Activated CD4-positive, alpha-beta T cell treated with anti-CD3 and anti-CD28 coated beads, Interleukin-2, amount 50 U/mL, for 1 hour (primary cell): ENCODE results near the gene SMYD5.
"Not testable (repeated sequence)": the region's sequence is repeated elsewhere in the genome, so short reads cannot be mapped to it uniquely, and the experiment has no call there.

Source experiments
- DNase-seq: peaks from one replicate; pipeline ENCODE4 v3.0.0-alpha.2; 2020

SMYD5 gene

DNA sequence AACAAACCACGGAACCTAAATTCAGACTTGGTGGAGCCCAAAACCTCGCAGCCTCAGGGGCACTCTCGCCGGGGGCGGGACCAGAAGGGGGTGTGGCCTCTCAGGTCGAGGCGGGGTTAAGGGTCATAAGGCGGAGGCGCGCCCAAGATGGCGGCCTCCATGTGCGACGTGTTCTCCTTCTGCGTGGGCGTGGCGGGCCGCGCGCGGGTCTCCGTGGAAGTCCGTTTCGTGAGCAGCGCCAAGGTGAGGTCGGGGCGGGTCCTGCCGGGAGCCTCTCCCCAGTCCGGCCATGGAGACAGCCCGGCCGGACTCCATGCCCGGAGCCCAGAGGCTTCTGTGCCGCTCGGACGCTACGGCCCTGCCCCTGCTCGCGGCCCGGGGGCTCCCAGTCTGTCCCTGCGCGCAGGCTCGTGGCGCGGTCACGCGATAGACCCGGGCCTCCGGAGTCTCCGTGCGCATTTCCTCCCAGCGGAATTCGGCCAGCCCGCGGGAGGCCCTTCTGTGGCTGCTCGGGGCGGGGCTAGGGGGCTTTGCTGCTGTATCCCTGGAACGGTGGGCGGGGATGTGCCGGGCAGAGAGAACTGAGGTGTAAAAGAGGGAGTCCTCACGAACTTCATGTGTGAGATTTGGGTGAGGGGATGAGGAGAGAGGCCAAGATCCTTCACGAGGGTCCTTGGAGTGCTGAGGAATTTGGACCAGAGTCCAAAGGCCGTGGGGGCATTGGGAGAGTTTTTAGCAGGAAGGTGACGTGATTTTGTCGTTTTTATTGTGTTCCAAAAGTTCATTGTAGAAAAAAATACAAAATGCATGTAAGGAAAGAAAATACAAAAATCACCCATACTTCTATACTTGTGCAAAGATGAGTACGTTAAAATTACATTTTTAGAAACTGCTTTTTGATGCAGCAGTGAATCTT, at the start of gene SMYD5:
Gene SMYD5 (plus strand): TSS at position 126 of the 916 bp plus-strand sequence. CDS start 22 bp downstream, at position 148.
- DNase-seq: peak; percentile 90

DNA sequence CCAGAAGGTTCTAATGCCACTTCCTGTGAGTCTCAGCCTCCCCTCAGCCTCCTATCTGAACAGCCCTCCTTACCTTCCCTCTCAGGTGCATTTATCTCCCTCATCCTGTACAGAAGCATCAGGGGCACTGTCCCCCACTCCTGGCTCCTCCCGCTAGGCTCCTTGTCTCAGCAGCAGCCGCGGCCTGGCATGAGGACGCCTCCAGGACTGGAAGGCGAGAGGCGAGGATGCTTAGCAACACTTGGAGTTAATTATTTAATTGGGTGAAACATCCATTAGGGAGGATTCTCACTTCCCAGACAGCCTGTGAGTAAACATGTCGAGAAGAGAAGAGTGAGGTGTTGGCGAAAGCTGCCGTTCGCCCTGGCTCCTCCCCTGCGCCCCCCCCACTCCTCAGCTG, 48.1 kb upstream of the SMYD5 start:
- not testable (repeated sequence) for DNase-seq

DNA sequence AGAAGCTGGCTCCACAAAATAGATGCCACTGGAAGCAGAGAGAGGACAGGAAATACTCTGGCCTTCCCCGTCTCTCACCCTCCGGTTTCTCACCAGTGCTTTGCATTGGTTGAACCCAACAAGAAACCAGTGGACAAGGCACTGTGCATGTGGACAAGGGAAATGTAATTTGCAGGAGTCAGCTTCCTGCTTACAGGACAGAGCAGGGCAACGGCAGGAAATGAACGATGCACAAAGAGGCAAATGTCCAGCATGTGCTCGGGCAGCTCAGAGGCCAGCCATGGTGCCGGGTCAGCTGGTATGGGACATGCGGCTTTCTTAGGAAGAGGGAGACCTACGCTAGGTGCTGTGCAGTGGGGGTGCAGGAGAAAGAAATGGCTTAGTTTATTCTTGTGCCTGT, 47.2 kb upstream of the SMYD5 start:
- not testable (repeated sequence) for DNase-seq

- DNase-seq: not testable (repeated sequence)
Observed at GRCh38 chr2:73168348-73168747, 45.7 kb upstream of the SMYD5 start.

GRCh38 chr2:73170341-73170740, 43.7 kb upstream of the SMYD5 start:
- not testable (repeated sequence) for DNase-seq

DNA sequence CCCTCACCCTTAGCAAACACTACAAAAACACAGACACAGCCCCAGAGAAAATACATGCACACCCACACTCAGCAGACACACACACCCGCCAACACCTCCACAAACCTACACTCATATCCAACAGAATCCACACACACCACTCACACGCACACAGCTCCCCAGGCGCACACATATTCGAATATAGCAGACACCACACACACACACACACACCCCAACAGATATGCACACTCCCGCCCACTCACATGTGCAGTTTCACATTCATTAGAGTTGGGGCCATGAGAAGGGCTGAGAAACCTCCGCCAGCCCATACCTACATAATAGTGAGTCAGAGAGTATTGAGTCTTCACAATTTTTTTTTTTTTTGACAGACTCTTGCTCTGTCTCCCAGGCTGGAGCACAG, 41.1 kb upstream of the SMYD5 start:
- no peak for DNase-seq

- DNase-seq: no peak
Observed at GRCh38 chr2:73173781-73174180, 40.3 kb upstream of the SMYD5 start.

- DNase-seq: no peak
Observed at GRCh38 chr2:73174244-73174643, 39.8 kb upstream of the SMYD5 start.

DNA sequence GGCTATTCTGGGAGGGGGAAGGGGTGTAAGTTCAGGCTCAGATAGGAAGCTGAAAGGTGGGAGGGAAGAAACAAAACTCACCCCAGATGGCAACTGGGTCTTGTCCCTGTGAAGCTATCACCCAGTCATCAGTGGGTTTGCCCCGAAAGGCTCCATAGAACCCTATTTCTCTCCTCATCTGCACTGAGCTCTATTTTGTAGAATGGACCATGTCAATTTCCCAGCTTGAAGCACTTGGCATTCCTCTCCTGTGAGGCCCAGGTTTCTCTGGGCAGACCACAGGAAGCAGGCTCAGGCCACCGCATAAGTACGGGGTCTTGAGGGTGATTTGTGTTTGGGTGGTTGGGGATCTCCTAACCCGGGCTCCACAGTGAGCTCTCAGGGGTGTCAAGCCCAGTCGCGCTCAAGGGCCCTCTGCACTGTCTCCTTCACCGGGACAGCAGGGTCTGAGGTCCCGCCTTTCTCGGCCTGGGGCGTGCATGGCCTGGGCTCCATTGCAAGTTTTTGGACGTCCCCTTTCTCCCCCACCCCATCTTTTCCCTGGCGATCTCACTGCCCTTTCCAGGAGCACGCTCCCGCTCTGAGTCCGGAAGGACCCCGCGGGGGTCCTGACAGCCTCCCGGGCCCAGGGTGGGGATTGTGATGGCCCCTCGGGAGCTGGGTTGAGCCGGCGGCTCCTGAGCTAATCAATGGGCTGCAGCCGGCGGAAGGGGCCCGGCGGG, 38.9 kb upstream of the SMYD5 start:
- DNase-seq: no peak

GRCh38 chr2:73175663-73176204, 38.3 kb upstream of the SMYD5 start:
- peak; percentile 69 for DNase-seq

DNA sequence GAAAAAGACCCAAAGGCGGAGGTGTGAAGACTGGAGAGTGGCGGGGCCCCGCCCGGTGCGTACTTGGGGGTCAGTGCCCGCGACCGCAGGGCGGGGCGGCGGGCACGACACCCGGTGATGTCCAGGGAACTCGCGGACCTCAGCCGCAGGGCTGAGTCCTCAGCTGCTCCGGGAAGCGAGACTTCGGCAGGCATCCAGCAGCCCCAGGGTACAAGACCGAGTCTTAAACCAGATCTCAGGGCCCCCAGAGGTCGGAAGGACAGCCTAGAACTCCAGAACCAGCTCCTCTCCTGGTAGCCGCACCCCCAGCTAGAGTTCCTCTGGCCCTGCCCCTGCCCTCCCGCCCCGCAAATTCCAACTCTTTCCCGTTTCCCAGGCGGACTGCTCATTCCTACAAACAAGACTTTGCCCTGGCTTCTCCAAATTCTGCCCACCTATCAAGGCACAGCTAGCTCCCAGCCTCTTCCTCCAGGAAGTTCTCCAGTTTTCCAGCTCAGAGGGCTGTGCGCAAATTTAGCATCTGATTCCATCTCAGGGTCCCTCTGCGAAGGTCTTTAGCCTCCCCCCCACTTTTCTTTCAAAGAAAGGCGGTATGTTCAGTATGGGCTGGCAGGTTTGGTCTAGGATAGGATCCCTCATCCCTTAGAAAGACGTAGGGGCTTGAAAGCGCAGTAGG, 37.7 kb upstream of the SMYD5 start:
- no peak for DNase-seq

DNA sequence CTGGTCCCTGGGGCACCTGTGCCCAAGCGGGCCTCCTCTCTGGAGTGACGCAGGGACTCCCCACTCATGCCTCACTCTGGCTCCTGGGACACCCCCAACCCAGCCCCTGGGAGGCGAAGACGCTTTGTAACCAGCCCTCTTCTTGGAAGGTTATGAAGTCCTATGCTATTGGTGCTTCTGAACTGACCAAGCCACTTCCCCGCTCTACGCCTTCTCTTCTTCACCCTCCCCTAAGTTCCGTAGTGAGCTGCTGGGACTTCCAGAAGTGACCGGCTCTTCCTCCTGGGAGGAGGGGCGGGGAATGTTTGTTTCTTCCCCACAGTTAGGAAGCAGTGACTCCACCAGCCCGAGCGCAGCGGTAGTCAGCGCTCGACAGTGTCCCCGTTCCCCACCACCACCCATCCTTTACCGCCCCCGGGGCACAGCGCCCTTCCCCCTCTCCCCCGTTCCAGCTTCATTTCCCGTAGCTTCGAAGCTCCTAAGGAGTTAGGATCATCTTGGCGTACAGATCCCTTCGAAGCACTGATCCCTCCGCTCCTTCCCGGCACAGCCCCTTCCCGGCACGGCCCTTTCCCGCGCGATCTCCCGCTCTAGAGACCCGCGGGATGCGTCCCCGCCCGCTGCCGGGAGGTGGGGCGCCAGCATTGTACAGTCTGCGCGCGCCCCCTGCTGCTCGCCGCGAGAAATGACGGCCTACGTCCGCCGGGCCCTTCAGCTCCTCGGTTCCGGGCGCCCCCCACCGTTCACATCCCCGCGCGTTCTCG, 37.0 kb upstream of the SMYD5 start:
- DNase-seq: peak; percentile 90

GRCh38 chr2:73177645-73178255, 36.3 kb upstream of the SMYD5 start:
- no peak for DNase-seq

GRCh38 chr2:73185965-73186364, 28.1 kb upstream of the SMYD5 start:
- DNase-seq: no peak

GRCh38 chr2:73187549-73187948, 26.5 kb upstream of the SMYD5 start:
- no peak for DNase-seq

DNA sequence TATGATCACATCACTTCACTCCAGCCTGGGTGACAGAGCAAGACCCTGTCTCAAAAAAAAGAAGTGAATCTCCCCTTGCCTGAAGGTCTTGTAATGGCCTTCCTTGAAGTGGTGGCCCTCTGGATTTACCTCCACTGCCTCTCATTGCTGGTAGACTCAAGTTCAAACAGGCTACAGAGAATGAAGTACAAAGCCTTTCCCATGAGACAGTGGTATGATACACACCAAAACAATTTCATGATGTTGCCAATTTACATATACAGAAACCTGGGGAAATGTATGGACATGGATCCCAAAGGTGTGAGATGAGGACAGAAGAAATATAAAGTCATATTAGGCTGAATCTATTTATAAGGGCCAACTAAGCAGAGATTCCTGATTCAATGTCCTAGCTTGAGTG, 16.5 kb upstream of the SMYD5 start:
- no peak for DNase-seq

- DNase-seq: not testable (repeated sequence)
Observed at GRCh38 chr2:73200281-73200680, 13.8 kb upstream of the SMYD5 start.

GRCh38 chr2:73202156-73203054, 11.6 kb upstream of the SMYD5 start, which contains the start of gene NOTO:
NOTO (plus strand) TSS chr2:73202574; CDS start chr2:73202667, 93 bp downstream.
- no peak for DNase-seq

DNA sequence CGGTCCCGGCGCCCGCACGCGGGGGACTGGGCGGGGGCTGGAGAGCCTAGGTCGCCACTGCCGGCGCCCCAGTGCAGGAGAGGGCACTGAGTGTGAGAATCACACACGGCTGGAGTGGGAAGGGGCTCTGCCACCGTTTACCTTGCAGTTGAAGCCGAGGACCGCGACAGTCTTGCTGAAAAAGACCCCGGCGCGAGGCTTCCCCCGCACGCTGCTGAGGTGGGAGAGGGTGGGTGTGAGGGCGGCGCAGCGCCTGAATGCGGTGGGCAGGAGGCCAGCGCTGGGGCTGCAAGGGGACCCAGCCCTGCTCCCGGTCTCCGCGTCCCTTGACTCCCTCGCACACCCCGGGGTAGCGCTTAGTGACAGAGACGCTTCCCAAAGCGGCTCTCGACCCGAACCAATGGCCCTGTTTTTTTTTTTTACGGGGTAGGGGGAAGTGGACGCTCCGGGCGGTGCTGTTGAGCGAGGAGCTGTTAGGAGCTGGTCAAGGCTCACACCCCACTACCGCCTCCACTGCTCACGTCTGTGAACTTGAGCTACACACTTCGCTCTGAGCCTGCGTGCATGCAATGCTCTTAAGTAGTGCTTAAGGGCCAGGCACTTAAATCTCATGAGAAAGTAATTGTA, 10.9 kb upstream of the SMYD5 start:
- no peak for DNase-seq

- no peak for DNase-seq
Observed at GRCh38 chr2:73205611-73206010, 8.4 kb upstream of the SMYD5 start.
